SH-SY5Y (cell line): ENCODE results near the gene CELF2.

ENCODE experiments used
- GATA2 ChIP-seq: IDR thresholded peaks from 2 replicates; pipeline ENCODE4 v1.6.1; 2011; ENCODE audit warnings: mild to moderate bottlenecking, low read depth, low read length
- GATA3 ChIP-seq: IDR thresholded peaks from 2 replicates; pipeline ENCODE4 v1.6.1; 2011; ENCODE audit warnings: low read depth, mild to moderate bottlenecking, low read length, moderate library complexity

- TF ChIP-seq GATA2 = no peak
- no peak for TF ChIP-seq GATA3
Observed at GRCh38 chr10:11298116-11298515, 280.4 kb downstream of the CELF2 start.
